Vagina (tissue), 2 donors: ENCODE data around the gene HSF5.

Experiments used
- POLR2A ChIP-seq, 2 donors: fragments of 450-650 bp; IDR thresholded peaks; one replicate each; pipeline ENCODE4 v1.6.1; 2017; ENCODE audit warnings: antibody characterized with exemption in 2 of 2, mild to moderate bottlenecking in 2 of 2, moderate library complexity in 2 of 2
- POLR2AphosphoS5 ChIP-seq, 2 donors: sonication (generic); formaldehyde crosslinking; IDR thresholded peaks; one replicate each; pipeline ENCODE4 v1.9.0; 2017; ENCODE audit warnings: antibody characterized with exemption in 2 of 2, mild to moderate bottlenecking in 2 of 2, low read depth in 1 of 2; ENCODE audit not compliant: insufficient read depth in 1 of 2
- TF ChIP-seq, protein P1 (sequence below), 3 experiments: fragments of 450-650 bp in 2 of 3; fragments of 200-600 bp in 1 of 3; sonication (generic) in 1 of 3; IDR thresholded peaks; one replicate each; pipeline ENCODE4 v1.5.1; 2017 to 2019; ENCODE audit warnings: antibody characterized with exemption in 3 of 3, mild to moderate bottlenecking in 2 of 3, moderate library complexity in 2 of 3

DNA sequence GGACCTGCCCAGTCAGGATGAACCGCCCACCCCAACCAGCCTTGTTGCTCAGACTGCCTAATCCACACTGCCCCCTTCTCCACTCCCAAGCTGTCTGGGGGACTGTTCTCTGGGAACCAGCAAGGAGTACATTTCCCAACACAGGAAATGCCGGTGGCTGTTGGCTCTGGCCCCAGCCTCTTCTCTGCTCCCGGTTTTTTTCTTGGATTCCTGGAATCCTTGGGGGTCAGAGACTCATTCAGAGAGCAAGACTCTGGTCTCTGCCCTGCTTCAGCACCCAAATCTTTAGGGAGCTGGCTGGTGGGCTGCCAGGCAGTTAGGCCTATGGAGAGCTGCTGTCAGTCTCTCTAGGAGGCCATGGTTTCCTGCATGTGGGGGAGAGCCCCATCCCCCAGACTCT lies 37.0 kb upstream of the HSF5 start:
- TF ChIP-seq POLR2A (IDR thresholded peaks at IDR 0.05): no peak
- no peak for TF ChIP-seq POLR2AphosphoS5 (IDR thresholded peaks at IDR 0.05; ENCODE audit: insufficient read depth in 1 of 2, low read depth in 1 of 2)
- TF ChIP-seq, protein P1, sequence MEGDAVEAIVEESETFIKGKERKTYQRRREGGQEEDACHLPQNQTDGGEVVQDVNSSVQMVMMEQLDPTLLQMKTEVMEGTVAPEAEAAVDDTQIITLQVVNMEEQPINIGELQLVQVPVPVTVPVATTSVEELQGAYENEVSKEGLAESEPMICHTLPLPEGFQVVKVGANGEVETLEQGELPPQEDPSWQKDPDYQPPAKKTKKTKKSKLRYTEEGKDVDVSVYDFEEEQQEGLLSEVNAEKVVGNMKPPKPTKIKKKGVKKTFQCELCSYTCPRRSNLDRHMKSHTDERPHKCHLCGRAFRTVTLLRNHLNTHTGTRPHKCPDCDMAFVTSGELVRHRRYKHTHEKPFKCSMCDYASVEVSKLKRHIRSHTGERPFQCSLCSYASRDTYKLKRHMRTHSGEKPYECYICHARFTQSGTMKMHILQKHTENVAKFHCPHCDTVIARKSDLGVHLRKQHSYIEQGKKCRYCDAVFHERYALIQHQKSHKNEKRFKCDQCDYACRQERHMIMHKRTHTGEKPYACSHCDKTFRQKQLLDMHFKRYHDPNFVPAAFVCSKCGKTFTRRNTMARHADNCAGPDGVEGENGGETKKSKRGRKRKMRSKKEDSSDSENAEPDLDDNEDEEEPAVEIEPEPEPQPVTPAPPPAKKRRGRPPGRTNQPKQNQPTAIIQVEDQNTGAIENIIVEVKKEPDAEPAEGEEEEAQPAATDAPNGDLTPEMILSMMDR (IDR thresholded peaks at IDR 0.05): no peak
